IPS DF 4.7 (cell line): ENCODE results near the gene MYO16.

ENCODE experiments used
- DNase-seq: peaks from one replicate; pipeline ENCODE4 v3.0.0-alpha.2; 2013; ENCODE audit warnings: low spot score; ENCODE audit errors: extremely low read depth

Gene MYO16

DNA sequence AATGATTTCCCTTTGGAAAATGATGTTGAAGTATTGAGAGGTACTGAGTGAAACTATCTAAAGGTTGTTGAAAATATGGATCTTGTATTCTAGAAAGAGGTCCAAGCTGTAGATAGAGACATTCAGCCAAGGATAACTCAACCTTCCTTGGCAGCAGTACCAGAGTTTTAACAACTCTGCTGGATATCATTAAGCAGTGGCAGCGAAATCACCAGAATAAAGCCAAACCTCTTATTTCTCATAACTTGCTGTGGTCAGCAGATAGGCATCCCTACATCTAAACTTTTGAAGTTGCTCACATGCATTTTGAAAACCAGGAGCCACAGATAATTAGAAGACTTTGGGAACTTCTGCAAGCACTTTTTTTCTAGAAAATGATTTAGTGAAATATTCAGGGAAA, 597.2 kb downstream of the MYO16 start:
- DNase-seq: no peak

- DNase-seq: no peak
These were observed 598.0 kb downstream of the MYO16 start for GRCh38 chr13:109227344-109227940.

DNA sequence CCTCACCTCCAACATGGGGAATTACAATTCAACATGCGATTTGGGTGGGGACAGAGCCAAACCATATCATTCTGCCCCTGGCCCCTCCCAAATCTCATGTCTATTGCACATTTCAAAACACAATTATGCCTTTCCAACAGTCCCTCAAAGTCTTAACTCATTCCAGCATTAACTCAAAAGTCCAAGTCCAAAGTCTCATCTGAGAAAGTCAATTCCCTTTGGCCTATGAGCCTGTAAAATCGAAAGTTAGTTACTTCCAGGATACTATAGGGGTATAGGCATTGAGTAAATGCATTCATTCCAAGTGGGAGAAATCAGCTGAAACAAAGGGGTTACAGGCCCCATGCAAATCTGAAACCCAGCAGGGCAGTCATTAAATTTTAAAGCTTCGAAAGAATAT, 598.8 kb downstream of the MYO16 start:
- DNase-seq: no peak

GRCh38 chr13:109231888-109232287, 602.5 kb downstream of the MYO16 start:
- no peak for DNase-seq

- DNase-seq: no peak
These were observed 603.9 kb downstream of the MYO16 start for GRCh38 chr13:109233293-109233692.

DNA sequence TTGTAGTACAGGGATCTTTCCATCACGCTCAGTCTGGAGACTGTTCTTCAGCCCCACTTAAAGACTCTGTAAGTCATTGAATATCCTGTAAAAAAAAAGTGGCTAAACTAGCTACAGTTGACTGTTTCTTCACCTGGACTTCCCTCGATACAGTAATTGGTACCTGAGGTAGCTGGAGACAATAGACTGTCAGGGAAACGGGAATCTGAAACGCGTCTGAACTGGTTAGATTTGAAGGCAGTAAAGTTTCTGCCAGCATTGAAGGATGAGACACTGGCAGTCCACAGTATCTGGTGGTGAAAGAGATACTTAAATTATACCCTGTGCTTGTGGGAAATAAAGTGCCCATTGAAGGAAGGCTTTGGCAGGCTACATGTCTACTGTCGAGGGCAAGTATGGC, 606.5 kb downstream of the MYO16 start:
- no peak for DNase-seq

DNA sequence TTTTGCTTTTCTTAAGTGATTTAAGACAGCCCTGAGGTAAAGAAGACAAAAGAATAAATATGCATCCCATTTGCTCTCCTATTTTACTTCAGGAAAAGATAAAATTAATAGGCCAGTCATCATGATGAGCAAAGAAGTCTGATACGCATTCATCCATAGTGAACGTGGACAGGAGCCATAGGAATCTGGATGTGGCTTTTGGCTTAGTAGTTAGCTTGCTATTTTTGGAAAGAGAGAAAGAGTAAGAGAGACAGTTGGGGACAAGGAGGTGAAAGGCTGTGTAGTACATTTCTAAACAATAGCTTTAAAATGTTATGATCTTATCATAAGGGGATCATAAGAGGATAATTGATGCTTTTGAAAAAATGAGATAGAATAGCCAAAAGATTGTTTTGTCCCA, 611.7 kb downstream of the MYO16 start:
- no peak for DNase-seq

DNA sequence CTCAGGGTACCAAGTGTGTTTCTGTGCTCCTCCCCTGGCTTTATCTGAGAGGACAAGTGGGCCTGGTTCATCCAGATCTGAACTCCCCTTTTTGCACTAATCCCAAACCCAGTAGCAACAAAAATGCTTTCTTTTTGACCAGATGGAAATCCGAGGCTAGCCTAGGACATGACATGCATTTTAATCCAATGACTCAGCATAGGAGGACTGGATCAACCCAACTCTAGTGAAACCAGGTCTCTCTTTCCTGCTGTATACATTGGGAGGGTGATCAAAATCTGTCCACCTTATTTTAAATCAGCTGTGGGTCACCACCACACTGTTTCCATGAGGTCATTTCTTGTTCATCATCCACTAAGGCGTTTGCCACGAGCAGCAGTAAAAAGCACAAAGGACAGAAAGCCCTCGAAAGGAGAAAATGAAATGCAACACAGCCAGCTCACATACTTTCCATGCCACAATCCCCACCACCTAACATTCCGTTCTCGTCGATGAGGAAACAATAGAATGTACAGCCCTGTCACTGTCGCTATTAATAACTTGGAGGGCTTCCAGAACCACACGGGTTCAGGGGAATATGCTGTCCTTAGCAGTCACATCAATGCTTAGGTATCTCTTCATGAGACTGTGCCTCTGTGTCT, 614.0 kb downstream of the MYO16 start:
- no peak for DNase-seq

- no peak for DNase-seq
These were observed 615.2 kb downstream of the MYO16 start for GRCh38 chr13:109244566-109244965.

- DNase-seq: no peak
These were observed 616.6 kb downstream of the MYO16 start for GRCh38 chr13:109246001-109246400.

DNA sequence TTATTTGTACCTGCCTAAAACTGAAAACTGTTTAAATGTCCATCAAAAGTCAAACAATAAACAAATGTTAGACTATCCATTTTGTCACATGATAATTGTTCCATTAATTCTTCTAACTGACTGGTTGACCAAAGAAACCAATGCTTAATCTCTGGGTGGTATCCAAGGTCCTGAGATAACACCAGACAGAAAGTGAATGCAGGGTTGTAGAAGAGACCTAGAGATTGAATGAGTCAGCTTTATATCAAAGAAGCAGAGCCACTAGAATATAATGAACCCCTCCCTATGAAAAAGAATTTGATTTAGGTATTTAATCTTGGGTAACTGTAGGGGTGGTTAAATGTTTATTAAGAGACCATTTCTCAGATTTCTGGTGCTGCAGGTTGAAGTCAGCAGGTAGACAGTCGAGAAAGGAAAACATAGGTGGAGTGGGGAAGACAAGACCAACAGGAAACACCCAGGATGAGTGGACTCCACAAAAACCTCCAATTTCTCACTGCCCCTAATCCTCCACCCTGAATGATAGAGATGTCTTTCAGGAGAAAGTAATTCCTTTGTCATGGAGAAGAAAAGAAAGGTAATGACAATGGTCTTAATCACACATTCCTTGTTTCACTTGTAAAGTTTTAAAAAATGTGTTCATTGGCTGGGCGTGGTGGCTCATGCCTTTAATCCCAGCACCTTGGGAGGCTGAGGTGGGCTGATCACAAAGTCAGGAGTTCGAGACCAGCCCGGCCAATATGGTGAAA, 620.5 kb downstream of the MYO16 start:
- DNase-seq: no peak

DNA sequence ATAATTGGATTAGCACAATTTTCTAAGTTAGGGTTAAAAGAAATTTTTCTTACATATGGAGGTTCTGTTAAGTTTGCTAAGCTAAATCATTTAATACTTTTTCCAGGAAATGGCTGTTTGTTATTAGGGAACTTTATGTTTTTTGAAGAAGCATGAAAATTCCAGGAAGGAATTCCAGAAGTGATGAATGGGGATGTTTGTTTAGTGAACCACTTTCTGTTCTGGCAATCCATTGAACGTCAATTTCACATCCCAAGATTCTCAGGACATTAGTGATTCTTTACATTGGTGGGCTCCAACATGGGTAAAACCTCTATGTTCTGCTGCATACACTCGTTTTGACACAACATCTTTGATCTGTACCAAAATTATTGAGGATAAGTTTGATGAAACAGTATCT, 622.5 kb downstream of the MYO16 start:
- no peak for DNase-seq

DNA sequence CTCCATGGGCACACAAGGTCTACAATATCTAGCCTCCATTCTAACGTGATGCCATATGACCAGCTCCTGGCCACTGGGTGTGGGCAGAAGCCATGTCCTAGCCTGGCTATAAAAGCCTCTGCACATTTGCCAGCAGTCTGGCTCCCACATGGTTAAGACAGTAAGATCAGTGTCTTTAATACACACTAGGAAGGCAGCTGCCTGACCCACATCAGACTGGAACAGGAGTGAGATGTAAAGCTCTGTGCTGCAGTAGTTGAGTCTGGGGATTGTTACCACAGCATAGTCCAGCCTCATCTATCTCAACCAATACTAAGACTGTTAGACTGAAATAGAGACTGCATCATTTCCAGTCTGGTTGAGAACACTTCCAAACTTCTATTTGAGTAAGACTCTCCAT, 623.9 kb downstream of the MYO16 start:
- no peak for DNase-seq

DNA sequence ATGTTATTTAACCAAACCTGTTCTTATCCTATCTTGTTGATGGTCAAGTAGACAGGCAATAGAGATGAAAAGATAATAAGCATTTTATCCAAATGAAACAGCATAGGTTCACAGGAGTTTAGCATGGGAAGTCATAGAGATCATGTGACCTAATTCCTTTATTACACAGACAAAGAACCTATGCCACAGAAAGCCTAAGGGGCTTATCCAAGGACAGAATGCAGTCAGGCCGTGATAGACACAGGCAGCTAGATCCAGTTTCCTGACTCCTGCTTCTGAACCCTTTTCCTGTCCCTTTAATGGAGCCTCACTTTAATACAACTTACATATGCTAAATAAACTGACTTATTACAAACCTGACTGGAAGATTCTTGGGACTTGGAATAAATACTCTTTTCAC, 624.9 kb downstream of the MYO16 start:
- DNase-seq: no peak

DNA sequence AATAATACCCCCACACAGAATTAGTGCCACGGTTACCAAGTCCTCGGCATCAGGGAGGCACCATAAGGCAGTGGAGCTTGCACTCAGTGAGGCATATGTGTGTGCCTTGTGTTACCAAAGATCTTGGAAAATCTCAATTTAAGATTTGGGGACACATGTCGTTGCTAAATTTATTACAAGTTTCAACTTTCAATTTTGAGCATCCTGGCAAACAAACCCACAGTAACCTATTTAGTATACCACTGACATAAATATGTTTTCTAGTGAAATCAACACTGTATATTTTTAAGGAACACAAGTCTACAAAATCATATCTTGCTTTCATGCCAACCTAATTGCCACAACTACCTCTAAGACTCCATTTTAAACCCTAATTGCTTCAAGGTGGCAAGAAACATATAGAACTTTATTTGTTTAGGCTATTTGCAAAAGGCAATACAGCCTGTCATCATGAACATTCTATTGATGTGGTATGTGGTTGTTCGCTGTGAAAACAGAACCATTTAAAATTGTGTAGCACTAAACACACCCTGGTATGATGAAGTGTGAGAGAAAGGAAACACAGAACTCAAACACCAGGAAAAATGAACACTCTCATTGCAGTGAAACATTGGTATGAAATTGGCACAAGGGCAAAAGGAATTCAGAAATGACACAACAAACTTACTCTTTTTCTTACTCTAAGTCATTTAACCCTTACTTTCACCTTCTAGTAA, 625.9 kb downstream of the MYO16 start:
- no peak for DNase-seq

DNA sequence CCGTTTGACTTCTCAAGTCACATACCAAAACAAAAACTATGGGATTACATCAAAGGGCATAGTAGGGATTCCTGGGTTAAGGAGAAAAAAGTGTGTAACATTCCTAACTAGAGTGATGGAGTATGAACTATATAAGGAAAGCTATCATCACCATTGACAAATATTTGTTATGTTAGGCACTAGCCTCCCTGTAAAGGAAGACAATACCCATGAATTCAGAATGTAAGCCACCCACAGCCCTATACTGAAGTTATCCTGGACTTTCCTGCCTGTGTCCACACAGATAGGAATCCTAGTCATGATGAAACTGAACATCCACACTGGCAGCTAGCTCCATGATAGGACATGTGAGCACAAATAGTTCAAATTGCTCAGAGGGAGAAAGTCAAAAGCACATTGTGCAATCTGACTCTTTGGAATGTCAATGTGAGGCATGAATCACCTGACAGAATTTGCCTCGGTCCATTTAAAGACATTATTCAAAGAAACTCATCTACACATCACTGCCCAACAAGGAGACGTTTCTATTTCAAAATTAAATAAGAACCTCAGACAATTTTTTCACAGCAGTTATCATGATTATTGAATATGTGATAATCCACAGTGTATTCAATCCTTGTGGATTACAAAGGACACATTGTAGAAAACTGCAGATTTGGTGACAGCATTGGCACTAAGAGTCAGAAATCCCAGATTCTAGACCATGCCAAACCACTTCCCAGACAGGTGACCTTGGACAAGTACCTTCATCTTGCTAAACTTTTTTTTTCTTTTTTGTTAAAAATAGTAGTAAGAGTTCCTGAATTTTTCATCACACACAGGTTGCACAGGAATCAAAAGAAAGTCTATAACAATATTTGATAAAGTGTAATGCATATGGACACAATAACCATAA, 627.7 kb downstream of the MYO16 start:
- DNase-seq: no peak
